ENCODE measurements around the gene MGAT4A. TPM values are rescaled to one million over a fixed set of nuclear protein-coding genes. Genes with fewer than 3 reads are reported as not detected.

The MGAT4A gene
- total and polyA plus RNA-seq, 2 of the 13 experiments (the other 11 are each of a cell fraction or from before 2014, with no cell fraction given) = 47.2 to 90.9 TPM

GRCh38 chr2:98768384-98769113, 37.6 kb upstream of the MGAT4A start (continued):
- no peak for TF ChIP-seq ZNF703 (CRISPR knock-in tag; IDR thresholded peaks at IDR 0.05; ENCODE audit: borderline replicate concordance)
- no peak for TF ChIP-seq KLF15 (CRISPR knock-in tag; IDR thresholded peaks at IDR 0.05; ENCODE audit: borderline replicate concordance)
- no peak for TF ChIP-seq FOXO1 (CRISPR knock-in tag; IDR thresholded peaks at IDR 0.05)
- TF ChIP-seq ZGPAT (CRISPR knock-in tag; IDR thresholded peaks at IDR 0.05) = 0 out of 2 replicates have a peak, but pooled peaks have one; percentile 19
- TF ChIP-seq ZNF552 (CRISPR knock-in tag; IDR thresholded peaks at IDR 0.05; ENCODE audit: borderline replicate concordance) = no peak
- no peak for TF ChIP-seq RBM22 (optimal IDR thresholded peaks at IDR 0.05; ENCODE audit: low read length)
- 0 out of 2 replicates have a peak, but pooled peaks have one; percentile 13 for TF ChIP-seq ZNF12 (CRISPR knock-in tag; IDR thresholded peaks at IDR 0.05)
- TF ChIP-seq XBP1 (CRISPR knock-in tag; IDR thresholded peaks at IDR 0.05) = no peak
- TF ChIP-seq ZNF781 (CRISPR knock-in tag; IDR thresholded peaks at IDR 0.05; ENCODE audit: borderline replicate concordance, not compliant biosample characterization) = no peak
- no peak for TF ChIP-seq FIP1L1 (IDR thresholded peaks at IDR 0.05; ENCODE audit: borderline replicate concordance, insufficient read depth, low read depth, low read length)
- 0 out of 2 replicates have a peak, but pooled peaks have one; percentile 47 for TF ChIP-seq ZNF333 (CRISPR knock-in tag; IDR thresholded peaks at IDR 0.05; ENCODE audit: borderline replicate concordance)
- no peak for TF ChIP-seq TCF7L2 (IDR thresholded peaks at IDR 0.05; ENCODE audit: low read depth, low read length)
- no peak for TF ChIP-seq SNAPC4 (CRISPR knock-in tag; IDR thresholded peaks at IDR 0.05)
- no peak for TF ChIP-seq HHEX (CRISPR knock-in tag; IDR thresholded peaks at IDR 0.05)
- peak; percentile 65 for TF ChIP-seq POLR2G (IDR thresholded peaks at IDR 0.05; ENCODE audit: low read depth, low read length)
- TF ChIP-seq FOXO4 (CRISPR knock-in tag; conservative IDR thresholded peaks at IDR 0.05) = peak; percentile 88; the same call in 1 of the 2 replicates
- 0 out of 2 replicates have a peak, but pooled peaks have one; percentile 48 for TF ChIP-seq ZNF414 (CRISPR knock-in tag; IDR thresholded peaks at IDR 0.05)
